HG02885 (cell line): ENCODE measurements around the gene BRIX1.
"Not testable (repeated sequence)": the region's sequence is repeated elsewhere in the genome, so short reads cannot be mapped to it uniquely, and the experiment has no call there.

Experiments used
- ATAC-seq: cut with Tn5 transposase; IDR thresholded peaks from one replicate; pipeline ENCODE4 v1.9.1; 2021; ENCODE audit warnings: mild to moderate bottlenecking; ENCODE audit not compliant: unreplicated experiment, poor library complexity

The BRIX1 gene

DNA sequence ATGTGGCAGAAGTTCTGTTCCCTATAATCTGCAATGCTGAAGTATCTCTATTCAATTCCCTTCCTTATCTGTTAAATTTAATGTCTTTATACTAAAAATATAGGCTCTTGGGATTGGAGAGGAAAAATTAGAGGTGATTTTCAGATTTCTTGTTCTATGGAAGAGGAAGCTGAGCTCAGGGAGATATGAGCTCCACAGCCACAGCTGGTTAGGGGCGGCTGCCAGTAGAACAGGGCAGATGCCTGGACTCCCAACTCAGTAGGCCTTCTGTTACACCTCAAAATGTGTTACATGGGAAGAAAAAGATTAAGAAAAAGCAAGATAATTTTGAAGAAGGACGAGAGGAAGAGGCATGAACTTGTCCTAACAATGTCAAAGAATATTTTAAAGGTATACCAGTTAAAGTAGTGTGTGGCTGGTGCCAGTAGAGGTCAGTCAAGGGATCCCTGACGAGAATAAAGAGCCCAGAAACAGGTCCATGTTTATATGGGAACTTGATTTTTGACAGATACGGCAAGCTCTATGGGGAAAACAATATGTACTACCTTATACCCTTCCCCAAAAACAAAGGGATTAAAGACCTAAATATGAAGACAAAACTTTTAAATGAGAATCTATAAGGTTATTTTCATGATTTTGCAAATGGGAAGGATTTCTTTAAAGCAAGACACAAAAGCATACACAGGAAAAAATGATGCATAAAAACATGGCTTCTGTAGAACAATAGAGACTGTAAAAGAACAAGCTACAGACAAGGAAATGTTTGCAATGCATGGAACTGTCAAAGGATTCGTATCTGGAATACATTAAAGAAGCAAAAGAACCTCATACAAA is 42.6 kb downstream of the BRIX1 start:
- peak; percentile 62 for ATAC-seq

DNA sequence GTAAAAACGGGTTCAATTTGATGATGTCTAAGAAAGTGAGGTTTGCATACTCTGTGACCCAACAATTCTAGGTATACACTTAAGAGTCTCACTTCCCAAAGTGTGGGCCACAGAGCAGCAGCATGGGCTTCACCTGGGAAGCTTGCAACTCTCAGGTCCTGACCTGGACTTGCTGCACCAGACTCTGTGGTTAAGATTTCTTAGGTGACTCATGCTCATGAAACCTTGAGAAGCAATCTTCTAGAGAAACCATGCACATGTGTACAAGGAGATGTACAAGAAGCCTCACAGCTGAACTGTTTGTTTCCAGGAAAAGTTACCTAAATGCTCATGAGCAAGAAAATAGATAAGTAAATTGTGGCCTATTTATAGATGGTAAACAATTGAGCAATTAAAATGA is 43.8 kb downstream of the BRIX1 start:
- peak; percentile 89 for ATAC-seq

DNA sequence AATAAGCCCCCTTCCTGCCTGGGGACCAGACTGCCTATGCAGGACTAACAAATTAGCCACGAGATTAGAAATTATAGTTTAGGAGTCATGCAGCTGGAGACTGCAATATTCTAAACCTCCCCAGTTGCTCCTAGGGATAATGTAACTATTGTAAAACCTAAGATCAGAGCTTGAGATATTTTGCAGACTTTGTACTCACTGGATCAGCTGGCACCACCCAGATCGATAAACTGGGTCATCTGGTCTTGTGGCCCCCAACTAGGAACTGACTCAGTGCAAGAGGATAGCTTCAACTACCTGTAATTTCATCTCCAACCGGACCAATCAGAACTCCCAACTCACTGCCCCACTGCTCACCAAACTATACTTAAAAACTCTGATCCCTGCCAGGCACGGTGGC is 52.0 kb downstream of the BRIX1 start:
- no peak for ATAC-seq

DNA sequence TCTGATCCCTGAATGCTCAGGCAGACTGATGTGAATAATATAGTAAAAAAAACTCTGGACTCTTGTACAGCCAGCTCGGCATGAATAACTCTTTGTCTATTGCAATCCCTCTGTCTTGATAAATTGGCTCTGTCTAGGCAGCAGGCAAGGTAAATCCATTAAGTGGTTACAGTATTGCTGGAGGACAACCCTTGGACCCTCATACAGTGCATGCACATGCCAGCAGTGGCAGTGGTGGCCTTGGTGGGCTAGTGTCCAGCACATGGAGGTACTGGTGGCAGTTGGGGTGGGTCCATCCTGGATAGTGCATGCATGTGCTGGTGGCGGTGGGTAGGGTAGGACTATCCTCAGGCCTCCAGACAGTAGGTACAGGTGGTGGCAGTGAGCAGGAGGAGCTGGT is 52.7 kb downstream of the BRIX1 start:
- no peak for ATAC-seq

DNA sequence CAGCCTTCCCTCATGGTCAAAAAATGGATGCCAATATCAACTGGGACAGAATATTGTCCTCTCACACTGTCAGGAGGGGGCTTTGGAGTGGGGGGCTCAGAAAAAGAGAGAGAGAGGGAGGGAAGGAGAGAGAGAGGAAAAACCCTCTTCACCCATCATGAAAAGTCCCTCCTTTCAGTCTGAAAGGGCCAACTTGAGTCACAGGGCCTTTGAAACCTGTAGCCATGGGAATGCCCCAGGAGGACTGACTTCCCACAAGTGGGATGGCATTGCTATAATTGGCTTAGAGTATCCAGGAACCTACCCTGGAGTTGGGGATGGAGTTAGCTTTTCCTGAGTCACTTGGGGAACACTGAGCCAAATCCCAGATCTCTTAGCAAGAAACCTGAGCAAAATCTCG is 55.0 kb downstream of the BRIX1 start:
- ATAC-seq: no peak

DNA sequence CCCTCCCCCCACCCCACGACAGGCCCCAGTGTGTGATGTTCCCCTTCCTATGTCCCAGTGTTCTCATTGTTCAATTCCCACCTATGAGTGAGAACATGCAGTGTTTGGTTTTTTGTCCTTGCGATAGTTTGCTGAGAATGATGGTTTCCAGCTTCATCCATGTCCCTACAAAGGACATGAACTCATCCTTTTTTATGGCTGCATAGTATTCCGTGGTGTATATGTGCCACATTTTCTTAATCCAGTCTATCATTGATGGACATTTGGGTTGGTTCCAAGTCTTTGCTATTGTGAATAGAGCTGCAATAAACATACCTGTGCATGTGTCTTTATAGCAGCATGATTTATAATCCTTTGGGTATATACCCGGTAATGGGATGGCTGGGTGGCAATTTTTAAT is 56.1 kb downstream of the BRIX1 start:
- not testable (repeated sequence) for ATAC-seq
